Pancreas (tissue), 10 donors: ENCODE data around the gene CLEC1B. TPM values are rescaled to one million over a fixed set of nuclear protein-coding genes. Genes with fewer than 3 reads are reported as not detected.
"Not testable (repeated sequence)": the region's sequence is repeated elsewhere in the genome, so short reads cannot be mapped to it uniquely, and the experiment has no call there.

Experiments used
- ATAC-seq, 4 donors: fragments of 200-7000 bp; cut with Tn5 transposase; one replicate each; pipeline versions ENCODE4 v1.8.0 to v1.9.1; 2020; ENCODE audit warnings: mild to moderate bottlenecking in 4 of 4, moderate library complexity in 4 of 4
- DNase-seq, 6 donors: peaks; one replicate each; pipeline ENCODE4 v3.0.0-alpha.2; 2020
- FAIRE-seq: peaks from 2 replicates; lab custom pipeline; 2012; peaks lifted over from hg19 to GRCh38; lab: Jason Lieb, UNC
- H3K27ac ChIP-seq, 4 donors: fragments of 200-600 bp; sonication (generic); 1 replicate in 3 of 4; 2 replicates in 1 of 4; pipeline versions ENCODE4 v1.5.0 to v1.8.0; 2020
- H3K27me3 ChIP-seq, 4 donors: fragments of 200-600 bp; one replicate each; pipeline ENCODE4 v1.8.0; 2021
- H3K36me3 ChIP-seq, 3 donors: fragments of 200-600 bp; sonication (generic) in 1 of 3; one replicate each; pipeline versions ENCODE4 v1.5.0 to v1.8.0; 2020 to 2021
- H3K4me1 ChIP-seq, 3 donors: fragments of 200-600 bp; one replicate each; pipeline ENCODE4 v1.8.0; 2021
- H3K4me3 ChIP-seq, 4 donors: fragments of 200-600 bp; sonication (generic) in 2 of 4; one replicate each; pipeline versions ENCODE4 v1.5.0 to v1.8.0; 2020 to 2021
- H3K9me3 ChIP-seq, 4 donors: fragments of 200-600 bp; one replicate each; pipeline ENCODE4 v1.8.0; 2021
- CTCF ChIP-seq, 4 donors: fragments of 200-600 bp; sonication (generic) in 3 of 4; IDR thresholded peaks; one replicate each; pipeline versions ENCODE4 v1.5.0 to v1.8.0; 2021; ENCODE audit warnings: antibody characterized with exemption in 4 of 4
- WGBS, 2 donors: extraction: QIAGEN DNeasy Blood & Tissue Kit; methylation state at CpG; one replicate each; pipeline ENCODE4 v1.1.7; 2013; 5-methylcytosine and 5-hydroxymethylcytosine counted together
- intact Hi-C, 3 donors: fragments of 100-400 bp; cut with DNase I; formaldehyde crosslinking; loops; one replicate each; pipeline versions ENCODE4 v1.11.1 to v1.14.2; 2022
- polyA plus RNA-seq, 2 donors: library from polyadenylated mRNA; stranded (reverse); fragments of 200-250 nt; gene quantifications; one replicate each; pipeline ENCODE4 v1.2.3, GENCODE V29; 2013
- total RNA-seq, 6 donors: library from RNA; stranded (reverse); fragmentation: NEBNext Ultra II Directional in 4 of 6; extraction: Animal tissue kit (Norgen Biotek cat#: 25700) in 4 of 6; gene quantifications; one replicate each; pipeline versions ENCODE4 v1.2.1 to v1.2.4, GENCODE V29; 2021 to 2023
- donor health status: healthy with polysubstance abuse.
- donor health status: DM: no; HTN: no; CAD: no; lungs with moderate emphysema.
- donor health status: DM: no; HTN: no; CAD: no.
- donor health status: control.
- donor health status: control.
- donor health status: Bipolar disorder and iron deficiency.
- donor health status: DM: yes; HTN: yes; CAD: no.
- donor health status: DM: no; HTN: no; CAD: no.
- donor health status: DM: no; HTN: no; CAD: no.
- donor health status: DM: yes; HTN: yes; CAD: no.

Gene CLEC1B
- total and polyA plus RNA-seq, 8 donors: 0.02 TPM; not detected in 7

- no peak overlapping the region for H3K27ac ChIP-seq
- H3K4me1 ChIP-seq: no peaks in the 10 kb centered on the region
- H3K9me3 ChIP-seq: no peaks in the 10 kb centered on the region
- intact Hi-C loops: no loop called here
- ATAC-seq (no peak), FAIRE-seq (no peak), DNase-seq (no peak)
- TF ChIP-seq CTCF (IDR thresholded peaks at IDR 0.05): no peak
- no peaks in the 10 kb centered on the region for H3K27me3 ChIP-seq
- H3K36me3 ChIP-seq: no peaks in the 10 kb centered on the region
- H3K4me3 ChIP-seq: no peak overlapping the region
These were observed 21.0 kb downstream of the CLEC1B start for GRCh38 chr12:9977916-9978315.

GRCh38 chr12:9976626-9977025, 22.3 kb downstream of the CLEC1B start:
- H3K36me3 ChIP-seq, H3K4me3 ChIP-seq, ATAC-seq, DNase-seq, H3K4me1 ChIP-seq, H3K27me3 ChIP-seq, FAIRE-seq, intact Hi-C loops, H3K9me3 ChIP-seq, H3K27ac ChIP-seq: not testable (repeated sequence)
- WGBS, 2 donors: 24 to 38% methylated on average over 5 of the region's 5 CpGs

- no peak for TF ChIP-seq CTCF (IDR thresholded peaks at IDR 0.05)
- no peak overlapping the region for H3K4me3 ChIP-seq
- H3K27me3 ChIP-seq: no peaks in the 10 kb centered on the region
- intact Hi-C loops: no loop called here
- ATAC-seq (no peak), FAIRE-seq (no peak), DNase-seq (no peak)
- H3K27ac ChIP-seq: no peak overlapping the region
- H3K9me3 ChIP-seq: no peaks in the 10 kb centered on the region
- H3K4me1 ChIP-seq: no peaks in the 10 kb centered on the region
- H3K36me3 ChIP-seq: no peaks in the 10 kb centered on the region
- 66 to 86% methylated on average over 2 of the region's 2 CpGs for WGBS, 2 donors
These were observed 23.3 kb downstream of the CLEC1B start for GRCh38 chr12:9975614-9976013.

- 84 to 88% methylated on average over 2 of the region's 2 CpGs for WGBS, 2 donors
- DNase-seq, intact Hi-C loops: not testable (repeated sequence)
These were observed 24.2 kb downstream of the CLEC1B start for GRCh38 chr12:9974731-9975130.

GRCh38 chr12:9973949-9974348, 25.0 kb downstream of the CLEC1B start:
- Histone ChIP-seq H3K36me3 (no peaks in the 10 kb centered on the region), H3K9me3 (no peaks in the 10 kb centered on the region), H3K27me3 (no peaks in the 10 kb centered on the region), H3K27ac (no peak overlapping the region), H3K4me1 (no peaks in the 10 kb centered on the region), H3K4me3 (no peak overlapping the region)
- WGBS, 2 donors: 20 to 22% methylated on average over 1 of the region's 1 CpG
- intact Hi-C loops: no loop called here
- FAIRE-seq (no peak), ATAC-seq (no peak), DNase-seq (no peak)
- TF ChIP-seq CTCF (IDR thresholded peaks at IDR 0.05): no peak

More at GRCh38 chr12:9974731-9975130, 24.2 kb downstream of the CLEC1B start:
- not testable (repeated sequence) for H3K4me1 ChIP-seq, H3K9me3 ChIP-seq, H3K4me3 ChIP-seq, H3K36me3 ChIP-seq, ATAC-seq, FAIRE-seq, H3K27me3 ChIP-seq, H3K27ac ChIP-seq

GRCh38 chr12:9971181-9971580, 27.7 kb downstream of the CLEC1B start, which contains the start of gene CLEC12A:
Gene CLEC12A, plus strand, starts transcription at chr12:9971409. Its CDS starts 188 bp downstream, at chr12:9971597.
- Histone ChIP-seq H3K27ac (no peak within 1 kb of the TSS), H3K4me3 (no peak within 1 kb of the TSS), H3K27me3 (no peaks in the 10 kb centered on the region), H3K9me3 (no peaks in the 10 kb centered on the region), H3K4me1 (no peaks in the 10 kb centered on the region), H3K36me3 (no peaks in the 10 kb centered on the region)
- no peak for FAIRE-seq
- intact Hi-C loops: no loop called here
- no peak for DNase-seq
- TF ChIP-seq CTCF (IDR thresholded peaks at IDR 0.05): no peak
- 47 to 57% methylated on average over 1 of the region's 1 CpG for WGBS, 2 donors
- ATAC-seq: no peak
